ENCODE data around the gene ZNF507. TPM values are rescaled to one million over a fixed set of nuclear protein-coding genes. Genes with fewer than 3 reads are reported as not detected.
"Not testable (repeated sequence)": the region's sequence is repeated elsewhere in the genome, so short reads cannot be mapped to it uniquely, and the experiment has no call there.

Gene ZNF507
- polyA plus RNA-seq, 3 donors, result 24.2 to 28.1 (median 27.7) TPM

DNA sequence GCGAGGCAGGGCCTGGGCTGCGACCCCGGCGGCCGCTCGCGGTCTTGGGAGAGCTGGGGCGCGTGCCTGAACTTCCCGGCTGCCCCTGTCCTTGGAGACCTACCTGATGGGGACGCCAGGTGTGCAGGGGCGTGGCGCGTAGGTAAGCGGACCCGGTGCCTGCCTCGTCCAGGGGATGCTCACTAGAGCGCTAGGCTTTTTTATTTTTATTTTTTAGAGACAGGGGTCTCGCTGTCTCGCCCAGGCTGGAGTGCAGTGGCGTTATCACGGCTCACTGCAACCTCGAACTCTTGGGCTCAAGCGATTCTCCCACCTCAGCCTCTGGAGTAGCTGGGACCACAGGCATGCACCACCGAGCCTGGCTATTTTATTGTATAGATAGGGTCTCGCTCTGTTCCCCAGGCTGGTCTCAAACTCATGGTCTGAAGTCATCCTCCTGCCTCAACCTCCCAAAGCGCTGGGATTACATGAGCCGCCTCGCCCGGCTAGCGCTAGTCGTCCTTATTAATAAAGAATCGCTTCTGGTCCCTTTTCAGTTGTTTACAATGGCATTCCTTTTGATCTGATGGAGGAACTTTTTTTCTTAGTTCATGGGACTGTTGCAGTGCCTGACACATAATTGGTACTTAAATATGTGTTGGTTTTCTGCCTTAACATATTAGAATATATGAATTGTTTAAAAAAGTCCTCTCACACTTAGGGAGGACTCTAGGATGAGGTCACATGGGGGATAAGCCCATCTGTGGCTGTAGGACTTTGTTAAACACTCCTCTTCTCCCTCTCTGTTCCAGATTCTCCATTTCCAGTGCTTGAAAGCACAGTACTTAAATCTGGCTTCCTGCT lies 61.0 kb downstream of the ZNF507 start:
- no peak for DNase-seq (ENCODE audit: low read depth in 3 of 3, low spot score in 2 of 3)

DNA sequence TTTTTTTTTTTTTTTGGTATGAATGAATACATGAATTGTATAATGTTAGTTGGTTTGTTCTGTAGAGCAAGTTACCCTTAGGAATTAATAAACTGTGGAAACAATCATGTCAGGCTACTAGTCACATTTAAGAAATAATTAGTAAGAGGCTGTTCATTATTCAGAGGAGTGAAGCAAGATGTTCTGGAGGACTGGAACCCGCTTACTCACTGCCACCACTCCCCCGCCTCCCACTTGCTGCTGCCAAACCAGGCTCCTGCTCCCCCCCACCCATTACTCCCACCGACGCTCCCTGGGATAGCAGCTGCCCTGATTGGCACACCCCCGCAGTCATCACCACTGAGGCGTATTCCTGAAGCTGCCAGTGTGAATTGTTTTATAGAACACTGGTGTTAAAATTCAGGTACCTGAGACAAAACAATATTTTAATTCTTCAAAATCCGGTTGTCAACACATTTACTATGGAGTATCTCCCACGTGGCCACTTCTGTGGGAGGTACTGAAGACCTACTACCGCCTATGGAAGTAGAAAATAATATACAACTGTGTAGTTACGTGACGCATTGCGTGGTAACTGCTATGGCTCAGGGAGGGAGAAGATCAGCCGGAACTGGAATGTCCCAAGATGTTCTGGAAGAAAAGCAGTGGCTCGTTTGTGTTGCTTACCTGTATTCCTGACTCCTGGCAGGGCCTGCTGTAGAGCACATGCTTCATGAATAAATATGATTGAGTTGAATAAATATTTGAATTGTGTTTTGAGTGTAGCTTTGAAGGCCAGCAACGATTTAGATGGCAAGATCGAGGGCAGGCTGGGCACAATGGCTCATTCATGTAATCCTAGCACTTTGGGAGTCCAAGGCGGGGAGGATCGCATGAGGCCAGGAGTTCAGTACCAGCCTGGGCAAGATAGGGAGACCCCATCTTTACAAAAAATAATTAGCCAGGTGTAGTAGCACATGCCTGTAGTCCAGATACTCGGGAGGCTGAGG lies 61.9 kb downstream of the ZNF507 start:
- DNase-seq (ENCODE audit: low read depth in 3 of 3, low spot score in 2 of 3), result no peak

DNA sequence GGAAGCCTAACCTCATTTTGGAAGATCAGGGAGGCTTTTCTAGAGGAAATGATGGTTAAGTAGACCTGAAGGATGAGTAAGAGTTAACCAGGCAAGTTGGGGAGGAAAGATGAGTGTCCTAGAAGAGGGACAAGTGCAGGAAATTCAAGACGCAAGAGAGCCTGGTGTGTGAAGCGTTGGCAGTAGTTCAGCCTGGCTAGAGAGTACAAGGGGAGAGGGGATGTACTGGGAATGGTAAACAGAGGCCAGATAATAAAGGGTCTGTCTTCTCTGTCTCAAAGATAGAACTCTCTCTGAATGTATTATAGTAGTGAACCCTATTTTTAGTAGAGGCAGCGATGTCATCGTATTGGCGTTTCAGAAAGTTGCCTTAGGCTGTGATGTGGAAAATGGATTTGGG lies 69.8 kb downstream of the ZNF507 start:
- DNase-seq (ENCODE audit: low read depth in 3 of 3, low spot score in 2 of 3), result no peak

DNA sequence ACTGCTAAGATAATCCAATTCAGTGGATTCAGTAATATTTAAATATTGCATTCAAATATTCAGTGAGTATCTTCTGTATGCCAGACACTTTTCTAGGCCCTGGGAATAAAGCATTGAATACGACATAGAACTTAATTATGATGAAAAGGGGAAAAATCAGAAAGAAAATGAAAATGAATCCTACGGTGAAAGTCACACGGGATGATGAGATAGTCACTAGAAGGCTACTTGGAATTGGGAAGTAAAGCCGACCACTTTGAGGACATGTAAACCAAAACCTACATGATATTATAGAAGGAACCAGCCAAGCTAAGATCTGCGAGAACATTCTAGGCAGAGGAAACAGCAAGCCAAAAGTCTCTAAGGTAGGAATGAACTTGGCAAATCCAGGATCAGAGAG lies 70.3 kb downstream of the ZNF507 start:
- DNase-seq (ENCODE audit: low read depth in 3 of 3, low spot score in 2 of 3), result no peak

DNA sequence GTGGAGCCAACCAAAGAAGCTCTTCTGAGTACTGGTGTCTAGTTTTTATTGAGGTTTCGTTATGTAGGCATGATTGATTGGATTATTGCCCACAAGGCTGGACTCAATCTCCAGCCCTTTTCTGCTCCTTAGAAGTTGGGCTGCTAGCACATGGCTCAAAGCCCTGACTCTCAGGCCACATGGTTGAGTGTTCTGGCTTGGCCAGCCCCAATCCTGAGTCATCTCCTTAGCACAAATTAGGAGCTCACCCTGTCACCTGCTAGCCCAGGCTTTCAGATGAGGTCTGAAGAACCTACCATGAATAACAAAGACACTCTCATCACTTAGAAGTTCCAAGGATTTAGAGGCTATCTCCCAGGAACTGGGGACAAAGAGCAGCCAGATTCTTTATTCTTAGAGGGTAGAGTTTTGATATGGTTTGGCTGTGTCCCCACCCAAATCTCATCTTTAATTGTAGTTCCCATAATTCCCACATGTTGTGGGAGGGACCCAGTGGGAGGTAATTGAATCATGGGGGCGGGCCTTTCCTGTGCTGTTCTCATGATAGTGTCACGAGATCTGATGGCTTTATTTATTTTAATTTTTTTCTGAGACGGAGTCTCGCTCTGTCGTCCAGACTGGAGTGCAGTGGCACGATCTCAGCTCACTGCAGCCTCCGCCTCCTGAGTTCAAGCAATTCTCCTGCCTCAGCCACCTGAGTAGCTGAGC lies 71.5 kb downstream of the ZNF507 start:
- DNase-seq (ENCODE audit: low read depth in 3 of 3, low spot score in 2 of 3), result no peak

DNA sequence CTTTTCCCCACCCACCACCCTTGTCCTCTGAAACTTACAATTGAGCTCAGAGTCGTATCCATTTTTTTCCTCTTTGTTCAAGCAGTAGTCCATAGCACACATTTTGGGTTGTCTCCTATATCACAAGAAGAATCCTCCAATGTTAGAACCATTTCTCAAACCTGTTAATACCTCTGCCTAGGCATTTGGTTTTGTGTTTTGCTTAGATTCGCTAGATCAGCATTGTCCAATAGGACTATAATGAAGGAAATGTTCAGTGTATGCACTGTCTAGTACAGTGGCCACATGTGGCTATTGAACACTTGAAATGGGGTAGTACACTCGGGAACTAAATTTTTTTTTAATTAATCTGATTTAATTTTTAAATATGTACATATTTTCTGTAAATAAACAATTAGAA lies 72.7 kb downstream of the ZNF507 start:
- DNase-seq (ENCODE audit: low read depth in 3 of 3, low spot score in 2 of 3), result no peak

DNA sequence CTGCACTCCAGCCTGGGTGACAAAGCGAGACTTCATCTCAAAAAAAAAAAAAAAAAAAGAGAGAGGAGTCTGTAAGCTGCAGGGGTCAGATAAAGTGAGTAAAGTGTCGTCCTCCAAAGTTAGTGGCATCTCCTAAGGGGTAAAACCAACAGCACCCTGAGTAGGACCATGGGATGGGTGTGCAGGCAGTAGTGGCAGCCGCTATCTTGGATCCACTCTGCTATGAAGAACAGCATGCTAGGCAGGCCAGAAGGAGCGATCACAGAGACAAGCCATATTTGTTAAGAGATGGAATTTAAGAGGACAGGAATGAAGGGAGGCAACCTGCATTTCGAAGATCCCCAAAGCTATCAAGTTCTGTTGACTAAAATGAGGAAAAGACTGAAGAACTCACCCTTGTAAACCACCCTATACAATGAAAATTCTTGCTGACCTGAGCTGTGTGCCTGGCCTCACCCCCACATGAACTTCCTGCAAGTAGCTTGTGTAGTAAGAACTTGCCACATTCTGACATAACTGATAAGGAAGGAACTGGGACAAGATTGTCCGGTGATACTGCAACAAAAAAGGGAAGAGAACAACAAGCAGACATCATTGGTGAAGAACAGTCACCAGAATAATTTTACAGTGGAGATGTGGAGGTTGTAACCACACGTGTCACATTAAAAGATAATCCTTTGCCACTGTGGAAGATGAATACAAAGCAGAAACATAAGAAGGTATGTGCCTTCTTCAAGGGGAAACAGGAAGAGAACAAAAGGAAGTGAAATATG lies 76.4 kb downstream of the ZNF507 start:
- no peak for DNase-seq (ENCODE audit: low read depth in 3 of 3, low spot score in 2 of 3)

DNA sequence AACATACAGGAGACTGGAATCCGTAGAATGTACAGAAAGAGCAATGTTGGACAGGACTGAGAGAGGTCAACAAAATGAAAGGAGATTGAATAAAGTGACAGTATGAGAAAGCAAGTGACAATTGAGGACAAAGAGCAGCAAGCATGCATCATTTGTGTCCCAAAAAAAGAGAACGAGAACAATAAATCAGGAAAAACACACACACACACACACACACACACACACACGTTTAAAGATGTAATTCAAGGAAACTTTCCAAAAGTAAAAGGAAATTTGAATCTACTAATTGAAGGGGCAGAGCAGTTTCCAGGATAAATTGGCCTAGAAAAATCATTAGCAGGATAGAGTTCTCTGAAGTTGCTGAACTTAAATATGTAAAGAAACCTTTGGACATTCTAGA lies 77.0 kb downstream of the ZNF507 start:
- DNase-seq (ENCODE audit: low read depth in 3 of 3, low spot score in 2 of 3), result no peak

DNA sequence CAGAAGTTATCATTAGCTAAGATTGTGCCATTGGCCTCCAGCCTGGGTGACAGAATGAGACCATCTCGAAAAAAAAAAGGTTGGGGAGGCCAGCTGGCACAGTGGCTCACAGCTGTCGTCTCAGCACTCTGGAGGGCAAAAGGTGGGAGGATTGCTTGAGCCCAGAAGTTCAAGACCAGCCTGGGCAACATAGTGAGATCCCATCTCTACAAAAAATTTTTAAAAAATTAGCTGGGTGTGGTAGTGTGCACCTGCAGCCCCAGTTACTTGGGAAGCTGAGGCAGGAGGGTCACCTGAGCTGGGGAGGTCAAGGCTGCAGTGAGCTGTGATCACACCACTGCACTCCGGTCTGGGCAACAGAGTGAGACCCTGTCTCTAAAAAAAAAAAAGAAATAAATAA lies 78.5 kb downstream of the ZNF507 start:
- not testable (repeated sequence) for DNase-seq (ENCODE audit: low read depth in 3 of 3, low spot score in 2 of 3)

DNA sequence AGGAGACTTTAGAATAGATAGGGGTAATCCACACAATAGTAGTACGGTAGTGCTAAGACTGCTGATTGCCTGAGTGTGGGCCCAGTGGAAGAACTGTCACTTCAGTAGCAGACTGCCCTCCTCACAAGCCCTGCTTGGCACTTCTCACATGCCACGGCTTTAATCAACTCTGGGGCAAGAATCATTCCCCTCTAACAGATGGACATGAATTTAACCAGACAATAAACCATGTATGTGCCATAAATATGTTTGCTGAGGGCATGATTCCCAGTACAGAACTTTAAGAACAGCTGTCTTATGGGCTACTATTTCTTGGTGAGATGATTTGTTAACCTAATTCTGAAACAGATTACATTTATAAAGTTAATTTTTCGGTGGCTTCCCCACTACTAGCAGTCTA lies 82.1 kb downstream of the ZNF507 start:
- no peak for DNase-seq (ENCODE audit: low read depth in 3 of 3, low spot score in 2 of 3)

DNA sequence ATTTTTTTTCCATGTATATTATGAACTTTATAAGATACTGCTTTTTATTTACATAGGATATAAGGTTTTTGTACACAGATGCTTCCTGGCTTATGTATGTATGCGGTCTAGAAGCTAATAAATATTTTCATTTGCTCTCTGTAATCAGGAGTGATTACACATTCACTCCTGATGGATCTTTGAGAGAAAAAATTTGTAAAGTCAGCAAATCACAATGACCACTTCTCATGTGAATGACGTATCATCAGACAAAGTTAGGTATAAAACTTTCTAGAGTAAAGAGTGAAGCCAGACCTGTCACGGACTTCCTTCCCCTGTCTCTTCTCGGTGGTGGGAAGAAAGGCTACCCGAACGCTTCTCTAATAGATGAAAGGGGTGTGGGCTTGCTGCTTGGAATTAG lies 91.3 kb downstream of the ZNF507 start:
- no peak for DNase-seq (ENCODE audit: low read depth in 3 of 3, low spot score in 2 of 3)

DNA sequence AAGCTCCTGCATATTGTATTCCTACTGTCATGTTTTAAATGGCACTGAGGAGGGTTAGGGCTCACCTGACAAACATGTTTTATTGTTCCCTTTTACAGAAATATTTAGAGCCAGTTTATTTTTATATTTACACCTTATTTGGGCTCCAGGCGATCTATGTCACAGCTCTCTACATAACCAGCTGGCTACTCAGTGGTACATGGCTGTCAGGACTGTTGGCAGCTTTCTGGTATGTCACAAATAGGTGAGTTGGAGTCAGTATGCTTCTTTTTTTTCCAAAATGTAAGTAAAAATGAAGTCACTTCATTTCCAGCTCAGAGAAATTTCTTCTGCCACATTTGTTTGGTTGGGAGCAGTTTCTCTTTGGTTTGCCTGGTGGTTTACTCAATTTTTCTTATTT lies 91.7 kb downstream of the ZNF507 start:
- DNase-seq (ENCODE audit: low read depth in 3 of 3, low spot score in 2 of 3), result no peak

Other genes with a start within 250 kb of the ZNF507 start
- gene DPY19L3, start 60.2 kb downstream of the ZNF507 start, polyA plus RNA-seq (ENCODE audit: insufficient read length in 3 of 3), result 10 to 100 TPM; 57.0 to 60.2 (median 58.8) TPM
- gene PDCD5, start 235.6 kb downstream of the ZNF507 start, polyA plus RNA-seq (ENCODE audit: insufficient read length in 3 of 3), result 100 to 1,000 TPM; 106 to 128 (median 123) TPM

Measured in right renal cortex interstitium (tissue), 3 donors.